ENCODE data around the gene SLC6A8. TPM values are rescaled to one million over a fixed set of nuclear protein-coding genes. Genes with fewer than 3 reads are reported as not detected.
"Not testable (repeated sequence)": the region's sequence is repeated elsewhere in the genome, so short reads cannot be mapped to it uniquely, and the experiment has no call there.

The SLC6A8 gene
- total RNA-seq, 4 donors from 2014 or later: 26.1 to 74.1 (median 45.2) TPM

DNA sequence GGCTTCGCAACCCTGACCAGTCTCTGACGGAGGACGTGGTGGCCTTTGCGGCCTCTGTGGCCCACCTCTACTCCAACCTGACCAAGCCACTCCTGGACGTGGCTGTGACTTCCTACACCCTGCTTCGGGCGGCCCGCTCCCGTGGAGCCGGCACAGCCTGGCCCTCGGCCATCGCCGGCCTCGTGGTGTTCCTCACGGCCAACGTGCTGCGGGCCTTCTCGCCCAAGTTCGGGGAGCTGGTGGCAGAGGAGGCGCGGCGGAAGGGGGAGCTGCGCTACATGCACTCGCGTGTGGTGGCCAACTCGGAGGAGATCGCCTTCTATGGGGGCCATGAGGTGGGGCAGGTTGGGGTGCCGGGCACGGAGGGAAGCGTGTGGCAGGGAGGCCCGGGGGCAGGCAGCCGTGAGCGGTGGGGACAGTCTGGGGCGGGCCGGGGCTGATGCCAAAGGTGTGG lies 38.1 kb downstream of the SLC6A8 start:
- Histone ChIP-seq H3K27ac (peak overlapping the region; percentile 92), H3K27me3 (no peaks in the 10 kb centered on the region), H3K4me3 (peak overlapping the region; percentile 73), H3K36me3 (peaks cover 2% of the 10 kb centered on the region), H3K4me1 (peaks cover 52% of the 10 kb centered on the region), H3K9me3 (no peaks in the 10 kb centered on the region)
- DNase-seq (ENCODE audit: low spot score in 2 of 2): no peak
- TF ChIP-seq, protein P1, sequence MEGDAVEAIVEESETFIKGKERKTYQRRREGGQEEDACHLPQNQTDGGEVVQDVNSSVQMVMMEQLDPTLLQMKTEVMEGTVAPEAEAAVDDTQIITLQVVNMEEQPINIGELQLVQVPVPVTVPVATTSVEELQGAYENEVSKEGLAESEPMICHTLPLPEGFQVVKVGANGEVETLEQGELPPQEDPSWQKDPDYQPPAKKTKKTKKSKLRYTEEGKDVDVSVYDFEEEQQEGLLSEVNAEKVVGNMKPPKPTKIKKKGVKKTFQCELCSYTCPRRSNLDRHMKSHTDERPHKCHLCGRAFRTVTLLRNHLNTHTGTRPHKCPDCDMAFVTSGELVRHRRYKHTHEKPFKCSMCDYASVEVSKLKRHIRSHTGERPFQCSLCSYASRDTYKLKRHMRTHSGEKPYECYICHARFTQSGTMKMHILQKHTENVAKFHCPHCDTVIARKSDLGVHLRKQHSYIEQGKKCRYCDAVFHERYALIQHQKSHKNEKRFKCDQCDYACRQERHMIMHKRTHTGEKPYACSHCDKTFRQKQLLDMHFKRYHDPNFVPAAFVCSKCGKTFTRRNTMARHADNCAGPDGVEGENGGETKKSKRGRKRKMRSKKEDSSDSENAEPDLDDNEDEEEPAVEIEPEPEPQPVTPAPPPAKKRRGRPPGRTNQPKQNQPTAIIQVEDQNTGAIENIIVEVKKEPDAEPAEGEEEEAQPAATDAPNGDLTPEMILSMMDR (IDR thresholded peaks at IDR 0.05): no peak
- TF ChIP-seq EP300 (IDR thresholded peaks at IDR 0.05): no peak
- TF ChIP-seq POLR2AphosphoS5 (IDR thresholded peaks at IDR 0.05): no peak
- no peak for TF ChIP-seq POLR2A (IDR thresholded peaks at IDR 0.05)
- WGBS: 92% methylated on average over 31 of the region's 35 CpGs

DNA sequence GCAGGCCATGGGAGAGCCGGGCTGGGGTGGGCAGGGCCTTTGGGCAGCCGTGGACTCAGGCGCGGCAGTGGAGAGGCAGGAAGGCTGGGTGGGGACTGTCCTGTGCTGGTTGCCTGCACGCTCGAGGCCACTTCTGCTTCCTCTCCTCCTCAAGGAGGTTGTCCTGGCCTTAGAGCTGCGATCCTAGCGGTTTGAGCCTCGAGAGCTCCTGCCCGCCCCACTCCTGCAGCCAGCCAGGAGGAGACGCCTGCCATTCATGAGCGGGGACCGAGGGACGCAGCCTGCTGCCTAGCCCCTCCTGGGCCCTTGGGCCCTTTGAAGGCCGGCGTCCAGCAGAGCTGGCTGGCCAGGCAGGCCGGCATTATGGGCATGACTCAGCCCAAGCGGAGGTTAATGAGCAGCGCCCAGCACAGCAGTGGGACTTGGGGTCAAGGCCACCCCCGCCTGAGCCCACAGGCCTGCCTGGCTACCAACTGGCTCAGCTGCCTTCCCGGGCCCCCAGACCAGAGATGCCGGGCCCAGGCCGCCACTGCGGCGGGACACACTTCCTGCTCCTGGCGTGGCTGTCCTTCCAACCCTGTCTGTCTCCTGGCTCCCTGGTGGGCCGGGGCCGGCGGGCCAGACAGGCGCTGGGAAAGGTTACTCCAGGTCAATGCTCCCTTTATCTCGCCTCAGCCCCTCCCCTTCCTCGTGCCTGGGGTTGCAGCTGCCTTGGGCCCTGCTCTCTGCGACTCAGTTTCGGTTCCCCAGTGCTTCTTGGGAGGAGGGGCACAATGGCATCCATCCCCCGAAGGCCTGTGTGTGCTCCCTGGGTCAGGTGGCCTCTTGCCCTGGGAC lies 38.8 kb downstream of the SLC6A8 start:
- WGBS: 60% methylated on average over 13 of the region's 35 CpGs
- H3K4me1 ChIP-seq: peaks cover 52% of the 10 kb centered on the region
- DNase-seq (ENCODE audit: low spot score in 2 of 2): no peak
- H3K36me3 ChIP-seq: no peaks in the 10 kb centered on the region
- peak overlapping the region; percentile 73 for H3K4me3 ChIP-seq
- no peak for TF ChIP-seq POLR2A (IDR thresholded peaks at IDR 0.05)
- TF ChIP-seq POLR2AphosphoS5 (IDR thresholded peaks at IDR 0.05): no peak
- no peak for TF ChIP-seq EP300 (IDR thresholded peaks at IDR 0.05)
- TF ChIP-seq, protein P1 (IDR thresholded peaks at IDR 0.05): no peak
- peak overlapping the region; percentile 92 for H3K27ac ChIP-seq
- H3K9me3 ChIP-seq: no peaks in the 10 kb centered on the region
- no peaks in the 10 kb centered on the region for H3K27me3 ChIP-seq

DNA sequence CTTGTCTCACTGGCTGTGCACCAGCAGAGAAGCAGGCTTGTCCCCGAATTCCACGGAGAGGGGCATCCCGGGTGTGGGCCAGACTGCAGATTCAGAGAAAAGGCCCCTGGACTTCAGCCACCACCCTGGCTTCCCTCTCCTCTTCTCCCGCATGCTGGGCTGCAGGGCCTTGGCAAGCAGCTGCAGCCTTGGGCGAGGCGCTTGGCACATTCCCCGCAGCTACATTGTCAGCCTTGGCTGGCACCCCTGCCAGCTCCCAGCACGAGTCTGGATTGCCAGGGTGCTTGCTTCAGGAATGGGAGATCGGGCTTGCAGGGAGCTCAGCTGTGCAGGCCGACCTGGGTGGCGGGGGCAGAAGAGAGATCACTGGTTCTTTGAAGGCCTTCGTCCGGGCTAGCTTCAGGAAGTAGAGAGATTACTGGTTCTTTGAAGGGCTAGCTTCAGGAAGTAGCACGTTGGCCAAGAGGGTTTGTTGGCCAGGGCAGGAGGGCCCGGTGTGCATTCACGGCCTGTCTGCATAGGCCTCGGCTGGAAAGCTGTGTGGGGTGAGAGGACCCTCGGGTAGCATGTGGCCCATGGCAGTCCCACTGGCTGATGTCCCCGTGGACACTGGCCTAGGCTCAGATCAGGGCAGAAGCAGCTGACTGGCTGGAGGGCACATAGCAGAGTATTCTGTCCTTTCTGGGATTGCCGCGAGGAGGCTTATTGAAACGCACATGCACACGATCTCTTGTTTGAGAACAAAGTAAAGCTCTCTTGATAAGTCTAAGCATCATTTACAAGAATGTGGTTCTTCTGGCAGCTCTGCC lies 39.6 kb downstream of the SLC6A8 start:
- Histone ChIP-seq H3K4me3 (peak overlapping the region; percentile 73), H3K27me3 (no peaks in the 10 kb centered on the region)

DNA sequence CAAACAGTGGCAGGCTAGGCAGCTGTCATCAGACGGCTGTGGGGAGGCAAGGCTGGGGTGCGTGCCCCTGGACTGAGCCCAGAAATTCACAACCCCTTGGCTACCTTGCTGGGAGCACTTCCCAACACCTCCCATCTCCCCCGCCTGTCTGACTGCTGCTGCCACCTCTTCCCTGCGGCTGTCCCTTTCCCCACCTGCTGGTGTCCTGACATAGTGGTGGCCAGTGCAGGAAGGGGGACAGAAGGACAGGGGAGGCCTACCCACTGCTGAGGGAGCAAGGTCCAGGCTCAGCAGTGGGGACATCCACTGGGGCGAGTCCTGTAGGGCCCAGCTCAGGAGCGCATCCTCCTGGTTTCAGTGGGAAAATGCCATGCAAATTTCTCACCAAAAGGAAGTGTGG lies 40.4 kb downstream of the SLC6A8 start:
- WGBS: 73% methylated on average over 6 of the region's 6 CpGs

More for the DNA sequence above, 39.6 kb downstream of the SLC6A8 start:
- TF ChIP-seq EP300 (IDR thresholded peaks at IDR 0.05): no peak
- Histone ChIP-seq H3K36me3 (no peaks in the 10 kb centered on the region), H3K4me1 (peaks cover 46% of the 10 kb centered on the region), H3K27ac (peak overlapping the region; percentile 92), H3K9me3 (no peaks in the 10 kb centered on the region)
- WGBS: 47% methylated on average over 14 of the region's 23 CpGs
- DNase-seq (ENCODE audit: low spot score in 2 of 2): no peak

DNA sequence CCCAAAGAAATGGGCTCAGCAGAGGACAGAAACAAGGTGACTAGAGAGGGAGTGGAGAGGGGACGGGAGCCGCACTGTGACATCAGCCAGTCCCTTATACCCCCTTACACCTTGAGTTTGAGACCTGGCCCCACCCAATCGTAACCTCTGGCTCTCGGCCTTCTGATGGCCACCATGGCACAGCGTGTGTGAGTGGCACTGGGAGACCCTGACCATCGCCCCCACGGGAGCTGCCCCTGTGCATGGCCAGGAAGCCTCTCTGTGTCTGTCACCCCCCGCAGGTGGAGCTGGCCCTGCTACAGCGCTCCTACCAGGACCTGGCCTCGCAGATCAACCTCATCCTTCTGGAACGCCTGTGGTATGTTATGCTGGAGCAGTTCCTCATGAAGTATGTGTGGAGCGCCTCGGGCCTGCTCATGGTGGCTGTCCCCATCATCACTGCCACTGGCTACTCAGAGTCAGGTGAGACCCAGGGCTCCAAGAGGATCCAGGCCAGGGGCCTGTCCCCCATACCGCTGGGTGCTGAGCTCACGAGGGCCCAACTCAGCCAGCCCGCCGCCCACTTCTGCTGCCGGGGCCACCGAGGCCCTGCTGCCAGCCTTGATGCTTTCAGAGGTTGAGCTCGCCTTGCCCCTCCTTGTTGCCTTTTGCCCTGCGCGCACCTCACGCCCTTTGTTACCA lies 41.4 kb downstream of the SLC6A8 start:
- Histone ChIP-seq H3K4me1 (peaks cover 36% of the 10 kb centered on the region), H3K9me3 (no peaks in the 10 kb centered on the region), H3K4me3 (no peak overlapping the region), H3K27ac (no peak overlapping the region), H3K36me3 (no peaks in the 10 kb centered on the region), H3K27me3 (no peaks in the 10 kb centered on the region)
- TF ChIP-seq, protein P1 (IDR thresholded peaks at IDR 0.05): no peak
- TF ChIP-seq POLR2A (IDR thresholded peaks at IDR 0.05) (no peak), EP300 (IDR thresholded peaks at IDR 0.05) (no peak), POLR2AphosphoS5 (IDR thresholded peaks at IDR 0.05) (no peak)
- no peak for DNase-seq (ENCODE audit: low spot score in 2 of 2)
- WGBS: 97% methylated on average over 5 of the region's 23 CpGs

More for the DNA sequence above, 40.4 kb downstream of the SLC6A8 start:
- Histone ChIP-seq H3K36me3 (no peaks in the 10 kb centered on the region), H3K4me3 (no peak overlapping the region), H3K4me1 (peaks cover 38% of the 10 kb centered on the region), H3K27ac (no peak overlapping the region), H3K9me3 (no peaks in the 10 kb centered on the region), H3K27me3 (no peaks in the 10 kb centered on the region)
- TF ChIP-seq POLR2AphosphoS5 (IDR thresholded peaks at IDR 0.05) (no peak), EP300 (IDR thresholded peaks at IDR 0.05) (no peak)
- DNase-seq (ENCODE audit: low spot score in 2 of 2): no peak

DNA sequence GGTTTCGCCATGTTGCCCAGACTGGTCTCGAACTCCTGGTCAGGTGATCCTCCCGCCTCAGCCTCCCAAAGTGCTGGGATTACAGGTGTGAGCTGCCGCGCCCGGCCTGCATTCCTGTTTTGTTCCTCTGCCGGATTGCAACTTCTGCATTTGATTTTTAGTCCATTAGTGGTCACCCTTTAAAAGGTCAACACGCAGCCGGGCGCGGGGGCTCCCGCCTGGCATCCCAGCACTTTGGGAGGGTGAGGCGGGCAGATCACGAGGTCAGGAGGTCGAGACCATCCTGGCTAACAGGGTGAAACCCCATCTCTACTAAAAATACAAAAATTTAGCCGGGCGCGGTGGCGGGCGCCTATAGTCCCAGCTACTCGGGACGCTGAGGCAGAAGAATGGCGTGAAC lies 42.4 kb downstream of the SLC6A8 start:
- H3K9me3 ChIP-seq; H3K27me3 ChIP-seq; H3K36me3 ChIP-seq; H3K4me3 ChIP-seq; H3K27ac ChIP-seq; DNase-seq (ENCODE audit: low spot score in 2 of 2): not testable (repeated sequence)
- WGBS: 93% methylated on average over 23 of the region's 23 CpGs
- peaks cover 32% of the 10 kb centered on the region for H3K4me1 ChIP-seq
